HEK293T (cell line): Measurements from ENCODE around the gene CFAP157.

Source experiments
- ARNT ChIP-seq: fragments of 450-650 bp; IDR thresholded peaks from 2 replicates; pipeline ENCODE4 v1.6.1; 2017; ENCODE audit warnings: mild to moderate bottlenecking
- BHLHE40 ChIP-seq: fragments of 450-650 bp; IDR thresholded peaks from 2 replicates; pipeline ENCODE4 v1.6.1; 2016; ENCODE audit warnings: mild to moderate bottlenecking, moderate library complexity, borderline replicate concordance
- CTBP1 ChIP-seq: fragments of 450-650 bp; IDR thresholded peaks from 2 replicates; pipeline ENCODE4 v1.6.1; 2016; ENCODE audit warnings: borderline replicate concordance
- ELF4 ChIP-seq: fragments of 450-650 bp; IDR thresholded peaks from 2 replicates; pipeline ENCODE4 v1.6.1; 2017; ENCODE audit warnings: antibody characterized with exemption
- FOXA1 ChIP-seq: fragments of 450-650 bp; IDR thresholded peaks from 2 replicates; pipeline ENCODE4 v1.6.1; 2016; ENCODE audit warnings: mild to moderate bottlenecking
- FOXK2 ChIP-seq: fragments of 450-650 bp; IDR thresholded peaks from 2 replicates; pipeline ENCODE4 v1.6.1; 2016; ENCODE audit warnings: mild to moderate bottlenecking
- FOXM1 ChIP-seq: fragments of 450-650 bp; IDR thresholded peaks from 2 replicates; pipeline ENCODE4 v1.6.1; 2017; ENCODE audit warnings: mild to moderate bottlenecking, borderline replicate concordance
- L3MBTL2 ChIP-seq: fragments of 450-650 bp; conservative IDR thresholded peaks from 2 replicates; pipeline ENCODE4 v1.6.1; 2016; ENCODE audit warnings: mild to moderate bottlenecking
- PKNOX1 ChIP-seq: fragments of 450-650 bp; IDR thresholded peaks from 2 replicates; pipeline ENCODE4 v1.6.1; 2016
- SP1 ChIP-seq: fragments of 450-650 bp; IDR thresholded peaks from 2 replicates; pipeline ENCODE4 v1.6.1; 2017
- SUZ12 ChIP-seq: fragments of 450-650 bp; IDR thresholded peaks from 2 replicates; pipeline ENCODE4 v1.6.1; 2016; ENCODE audit warnings: mild to moderate bottlenecking
- TARDBP ChIP-seq: fragments of 450-650 bp; IDR thresholded peaks from 2 replicates; pipeline ENCODE4 v1.6.1; 2016
- ZNF384 ChIP-seq: fragments of 450-650 bp; IDR thresholded peaks from 2 replicates; pipeline ENCODE4 v1.6.1; 2016

- TF ChIP-seq CTBP1 (no peak), ELF4 (no peak), BHLHE40 (no peak), SUZ12 (no peak), FOXM1 (no peak), FOXK2 (no peak), ZNF384 (no peak), TARDBP (no peak), ARNT (no peak), SP1 (no peak), L3MBTL2 (no peak), PKNOX1 (no peak), FOXA1 (no peak)
These were observed 22.2 kb upstream of the CFAP157 start for GRCh38 chr9:127684576-127684975.
